HG03457 (cell line): ENCODE data around the gene MICU1.

Source experiments
- ATAC-seq: cut with Tn5 transposase; IDR thresholded peaks from one replicate; pipeline ENCODE4 v1.9.1; 2021; ENCODE audit warnings: moderate number of reproducible peaks; ENCODE audit not compliant: unreplicated experiment

MICU1 gene

DNA sequence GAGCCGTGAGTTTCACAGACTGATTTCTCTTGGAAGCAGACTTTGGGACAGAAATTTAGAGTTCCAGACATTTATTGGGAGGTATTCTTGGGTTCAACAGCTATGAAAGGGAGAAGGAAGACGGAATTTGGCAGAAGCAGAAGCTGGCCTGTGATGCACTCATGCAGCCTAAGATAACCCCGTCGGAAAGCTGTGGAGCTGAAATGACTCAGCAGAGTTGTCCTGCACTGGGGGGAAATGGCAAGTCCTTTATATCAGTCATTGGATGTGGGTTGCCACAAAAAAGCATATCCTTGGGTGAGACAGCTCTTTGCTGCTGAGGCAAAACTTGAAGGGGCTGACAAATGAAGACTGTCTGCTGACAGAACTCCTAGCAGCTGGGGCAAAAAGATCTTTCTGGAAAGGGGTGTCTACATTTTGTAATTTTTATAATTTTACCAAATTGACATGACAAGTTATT is 11.5 kb upstream of the MICU1 start:
- ATAC-seq = no peak

DNA sequence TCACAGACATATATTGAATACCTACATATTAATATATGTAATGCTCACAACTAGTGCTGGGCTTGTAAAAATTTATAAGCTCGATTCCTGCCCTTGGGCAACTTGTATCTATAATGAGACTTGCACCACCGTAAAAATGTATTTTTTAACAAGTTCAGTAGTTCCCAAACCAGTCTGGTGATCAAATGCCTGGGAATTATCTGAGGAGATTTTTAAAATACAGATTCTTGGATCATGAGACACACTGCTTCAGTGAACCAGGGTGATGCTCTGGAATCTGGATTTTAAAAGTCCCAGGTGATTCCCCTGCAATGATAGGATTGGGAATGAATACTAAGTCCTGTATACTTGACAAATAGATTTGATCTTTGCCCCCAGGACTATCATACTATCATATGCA is 4.3 kb upstream of the MICU1 start:
- no peak for ATAC-seq

DNA sequence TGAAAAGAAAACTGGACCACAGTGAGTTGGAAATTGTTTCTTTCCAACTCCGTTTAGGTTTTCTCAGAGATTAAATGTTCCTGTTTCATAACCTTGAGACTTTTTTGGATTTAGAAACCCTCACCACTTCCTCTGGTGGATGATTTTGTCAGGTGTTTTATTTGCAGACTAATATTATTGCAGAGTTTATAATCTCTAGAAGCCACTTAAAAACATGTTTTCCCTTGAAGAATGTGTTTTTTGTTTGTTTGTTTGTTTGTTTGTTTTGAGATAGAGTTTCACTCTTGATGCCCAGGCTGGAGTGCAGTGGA is 520 bp upstream of the MICU1 start:
- no peak for ATAC-seq

DNA sequence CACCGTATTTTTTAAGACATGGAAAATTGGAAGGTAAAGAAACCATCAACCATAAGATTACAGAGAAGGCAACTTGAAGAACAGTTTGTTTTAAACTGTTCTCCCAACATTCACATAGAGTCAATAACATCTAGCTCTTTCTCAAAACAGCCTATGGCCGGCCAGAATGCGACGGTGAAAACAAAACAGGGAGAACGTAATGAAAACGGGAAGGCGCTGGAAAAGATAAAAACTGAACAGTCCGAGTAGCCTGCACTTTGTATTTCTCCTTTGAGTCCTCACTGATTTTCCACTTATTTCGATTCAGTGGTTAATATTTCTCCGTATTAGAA is 637 bp downstream of the MICU1 start:
- ATAC-seq = no peak

DNA sequence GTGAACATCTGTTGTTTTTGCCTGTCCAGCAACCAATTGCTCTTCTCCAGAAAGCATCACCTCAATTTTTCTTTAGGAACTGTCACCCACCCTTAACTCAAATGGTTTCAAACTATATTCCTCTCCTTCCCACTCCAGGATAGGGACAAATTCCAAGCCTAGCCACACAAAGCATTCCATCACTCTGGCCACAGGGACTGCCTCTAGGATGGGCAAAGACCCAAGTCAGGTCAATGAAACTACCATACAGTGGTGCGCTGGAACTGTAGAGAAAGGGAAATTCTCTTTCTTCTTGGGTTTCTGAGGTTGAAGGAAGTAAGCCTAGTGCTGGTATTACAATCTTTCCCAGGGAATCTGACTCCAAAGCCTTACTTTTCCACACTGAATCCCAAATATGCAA is 3.6 kb downstream of the MICU1 start:
- no peak for ATAC-seq

DNA sequence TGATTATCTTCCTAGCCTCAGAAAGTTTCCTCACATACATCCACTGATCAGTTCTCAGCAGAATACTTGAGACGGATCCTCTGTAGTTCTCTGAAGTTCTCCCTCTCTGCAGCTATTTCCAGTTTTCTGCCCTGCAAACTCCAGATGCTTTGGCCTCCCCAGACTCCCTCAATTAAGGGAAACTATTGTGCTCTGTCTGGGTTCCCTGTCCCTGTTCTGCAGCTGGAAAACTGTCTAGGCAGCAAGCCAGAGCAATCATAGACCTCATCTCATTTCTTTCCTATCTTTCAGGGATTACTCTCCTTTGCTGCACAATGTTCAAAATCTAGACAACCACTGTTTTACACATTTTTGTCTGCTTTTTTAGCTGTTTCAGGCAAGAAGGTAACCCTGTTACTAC is 9.2 kb downstream of the MICU1 start:
- ATAC-seq = no peak

DNA sequence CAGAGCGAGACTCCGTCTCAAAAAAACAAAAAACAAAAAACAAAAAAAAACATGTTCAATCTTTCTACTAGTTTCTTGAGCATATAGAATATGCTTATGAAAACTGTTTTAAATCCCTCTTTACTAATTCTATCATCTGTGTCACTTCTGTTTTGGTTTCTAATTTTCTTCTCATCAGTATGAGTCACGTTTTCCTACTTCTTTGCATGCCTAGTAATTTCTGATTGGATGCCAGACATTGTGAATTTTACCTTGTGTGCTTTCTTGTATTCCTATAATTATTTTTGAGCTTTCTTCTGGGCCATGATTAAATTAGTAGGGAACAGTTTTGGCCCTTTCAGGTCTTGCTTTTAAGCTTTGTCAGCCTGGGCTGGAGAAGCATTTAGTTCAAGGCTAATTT is 9.9 kb downstream of the MICU1 start:
- no peak for ATAC-seq

DNA sequence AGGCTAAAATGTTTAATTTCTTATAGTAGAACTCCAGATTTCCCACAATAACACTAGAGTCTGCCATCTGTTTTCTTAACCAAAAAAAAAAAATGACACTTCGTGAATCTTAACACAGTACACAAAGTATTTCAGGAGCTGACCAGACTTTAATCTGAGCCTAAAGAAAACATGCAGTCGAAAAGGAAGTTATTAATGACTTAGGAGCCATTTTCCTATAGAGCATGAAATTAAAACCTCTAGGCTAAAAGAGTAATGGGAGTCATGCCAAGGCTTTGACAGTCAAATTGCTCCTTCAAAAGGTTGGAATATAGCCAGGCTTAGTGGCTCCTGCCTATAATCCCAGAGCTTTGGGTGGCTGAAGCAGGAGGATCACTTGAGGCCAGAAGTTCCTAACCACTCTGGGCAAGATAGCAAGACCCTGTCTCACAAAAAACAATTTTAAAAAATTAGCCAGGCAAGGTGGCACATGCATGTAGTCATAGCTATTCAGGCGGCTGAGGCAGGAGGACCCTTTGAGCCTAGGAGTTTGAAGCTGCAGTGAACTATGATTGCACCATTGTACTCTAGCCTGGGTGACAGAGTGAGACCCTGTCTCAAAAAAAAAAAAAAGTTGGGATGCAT is 13.6 kb downstream of the MICU1 start:
- ATAC-seq = no peak

DNA sequence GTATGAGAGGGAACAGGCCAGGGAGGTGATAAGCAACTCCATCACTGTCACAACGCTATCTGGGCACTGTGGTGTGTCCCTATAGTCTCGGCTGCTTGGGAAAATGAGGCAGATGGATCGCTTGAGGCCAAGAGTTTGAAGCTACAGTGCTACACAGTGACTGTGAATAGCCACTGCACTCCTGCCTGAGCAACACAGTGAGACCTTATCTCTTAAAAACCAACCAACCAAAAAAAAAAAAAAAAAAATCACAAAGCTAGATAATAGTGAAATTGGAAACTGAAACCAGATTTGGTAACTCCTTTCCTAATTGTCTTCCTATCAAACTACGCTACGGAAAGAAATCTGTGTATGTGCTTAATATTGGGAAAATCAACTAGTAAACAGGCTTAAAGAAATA is 14.1 kb downstream of the MICU1 start:
- ATAC-seq = no peak

DNA sequence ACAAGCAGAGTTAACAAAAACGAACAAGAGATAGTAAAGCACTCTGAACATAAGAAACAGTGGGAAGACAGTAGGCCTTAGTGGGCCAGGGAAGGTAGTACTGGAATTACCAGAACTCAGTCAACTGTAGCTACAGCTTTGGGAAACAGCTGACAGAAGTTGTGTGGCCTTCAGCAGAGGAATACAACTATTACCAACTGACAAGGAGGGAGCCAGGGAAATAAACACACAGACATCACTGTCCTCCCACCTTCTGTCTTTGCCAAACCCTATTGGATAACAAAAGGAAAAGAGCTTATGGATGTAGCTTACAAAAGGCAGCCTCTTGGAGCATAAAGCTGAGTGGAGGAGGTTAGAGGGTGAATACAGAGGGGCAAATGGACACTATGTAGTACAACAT is 15.4 kb downstream of the MICU1 start:
- no peak for ATAC-seq

DNA sequence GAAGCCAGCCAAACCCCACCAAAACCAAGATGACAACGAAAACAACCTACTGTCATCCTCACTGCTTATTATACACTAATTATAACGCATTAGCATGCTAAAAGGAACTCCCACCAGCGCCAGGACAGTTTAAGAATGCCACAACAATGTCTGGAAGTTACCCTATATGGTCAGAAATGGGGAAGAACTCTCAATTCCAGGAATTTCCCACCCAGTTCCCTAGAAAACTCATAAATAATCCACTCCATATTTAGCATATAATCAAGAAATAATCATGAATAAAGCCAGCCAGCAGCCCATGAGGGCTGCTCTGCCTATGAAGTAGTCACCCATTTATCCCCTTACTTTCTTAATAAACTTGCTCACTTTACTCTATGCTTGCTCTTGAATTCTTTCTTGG is 20.8 kb downstream of the MICU1 start:
- no peak for ATAC-seq

DNA sequence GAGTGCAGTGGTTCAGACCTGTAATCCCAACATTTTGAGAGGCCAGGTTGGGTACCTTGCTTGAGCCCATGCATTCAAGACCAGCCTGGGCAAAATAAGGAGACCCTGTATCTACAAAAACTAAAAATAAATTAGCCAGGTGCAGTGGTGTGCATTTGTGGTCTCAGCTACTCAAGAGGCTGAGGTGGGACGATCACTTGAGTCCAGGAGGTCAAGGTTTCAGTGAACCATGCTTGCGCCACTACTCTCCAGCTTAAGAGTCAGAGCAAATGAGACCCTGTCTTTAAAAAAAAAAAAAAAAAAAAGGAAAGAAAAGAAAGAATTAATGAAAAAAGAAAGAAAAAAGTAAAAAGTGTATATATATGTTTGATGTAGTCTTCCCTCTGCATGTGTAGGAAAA is 24.7 kb downstream of the MICU1 start:
- no peak for ATAC-seq

DNA sequence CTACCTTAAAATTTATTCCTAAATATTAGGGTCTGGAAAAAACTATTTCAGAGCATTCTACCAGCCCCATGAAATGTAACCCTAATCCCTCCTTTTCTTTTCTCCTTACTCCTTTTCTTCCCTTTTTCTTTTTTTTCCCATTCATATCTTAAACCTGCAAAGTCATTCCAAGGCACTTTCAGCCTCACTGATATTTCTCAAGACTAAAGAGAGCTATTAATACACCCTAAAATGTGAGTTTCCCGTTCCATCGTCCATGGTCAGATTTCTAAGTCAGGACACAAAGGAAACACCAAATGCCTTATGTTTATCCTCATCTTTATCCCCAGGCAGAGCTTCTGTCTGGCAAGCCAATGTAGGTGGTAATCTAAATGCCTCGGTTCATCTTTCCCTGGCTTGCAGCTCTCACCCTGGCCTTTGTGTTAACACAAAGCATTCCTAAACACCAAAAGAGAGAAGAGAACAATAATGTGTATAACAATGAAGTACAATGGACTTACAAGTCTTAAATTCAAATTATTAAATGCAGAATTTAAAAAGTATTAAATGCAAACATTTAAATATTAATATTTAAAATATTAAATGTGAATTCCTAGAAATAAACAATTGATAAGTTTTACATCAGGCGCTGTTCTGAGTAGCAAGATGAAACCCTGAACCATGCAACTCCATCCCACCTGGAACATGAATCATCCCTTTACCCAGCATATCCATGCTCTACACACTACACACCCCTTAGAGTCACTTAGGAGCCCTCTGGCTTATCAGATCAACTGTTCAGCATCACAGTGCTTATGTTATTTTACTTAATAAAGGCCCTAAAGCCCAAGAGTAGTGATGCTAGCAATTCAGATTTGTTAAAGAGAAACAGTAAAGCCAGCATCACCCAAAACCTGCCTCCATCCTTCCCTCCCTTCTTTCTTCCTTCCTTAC is 26.8 kb downstream of the MICU1 start:
- ATAC-seq = no peak

DNA sequence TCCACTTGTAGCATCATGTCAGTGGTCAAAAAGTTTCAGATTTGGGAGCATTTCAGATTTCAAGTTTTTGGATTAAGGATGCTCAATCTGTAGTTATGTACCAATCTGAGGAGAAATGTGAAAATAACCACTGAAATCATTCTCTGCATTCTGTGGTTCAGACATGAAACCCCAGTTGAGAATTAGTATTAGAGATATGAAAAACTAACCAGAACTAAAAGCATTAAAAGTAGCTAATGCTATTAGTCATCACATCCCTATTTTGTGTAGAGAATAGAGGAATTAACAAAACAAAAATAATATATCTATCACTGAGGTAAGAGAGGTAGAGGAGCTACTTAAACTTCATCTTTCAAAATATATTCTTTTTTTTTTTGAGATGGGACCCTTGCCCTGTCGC is 28.0 kb downstream of the MICU1 start:
- ATAC-seq = no peak

DNA sequence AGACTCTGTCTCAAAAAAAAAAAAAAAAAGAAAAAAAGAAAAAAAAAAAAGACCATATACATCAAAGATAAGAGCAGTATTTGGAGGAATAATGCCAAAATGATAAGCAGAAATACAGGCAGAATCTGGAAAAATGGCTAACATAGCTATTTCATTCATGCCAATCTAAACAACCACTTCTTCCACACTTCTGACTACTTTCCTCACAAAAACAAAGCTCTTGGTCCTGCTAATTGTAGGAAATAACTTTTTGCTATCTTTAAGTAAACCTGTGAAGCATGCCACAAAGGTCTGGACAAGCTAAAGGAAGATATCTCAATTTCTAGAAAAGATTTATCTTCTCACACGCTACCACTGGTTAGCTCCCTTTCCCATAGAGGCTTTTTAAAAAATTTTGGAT is 30.4 kb downstream of the MICU1 start:
- ATAC-seq = no peak

DNA sequence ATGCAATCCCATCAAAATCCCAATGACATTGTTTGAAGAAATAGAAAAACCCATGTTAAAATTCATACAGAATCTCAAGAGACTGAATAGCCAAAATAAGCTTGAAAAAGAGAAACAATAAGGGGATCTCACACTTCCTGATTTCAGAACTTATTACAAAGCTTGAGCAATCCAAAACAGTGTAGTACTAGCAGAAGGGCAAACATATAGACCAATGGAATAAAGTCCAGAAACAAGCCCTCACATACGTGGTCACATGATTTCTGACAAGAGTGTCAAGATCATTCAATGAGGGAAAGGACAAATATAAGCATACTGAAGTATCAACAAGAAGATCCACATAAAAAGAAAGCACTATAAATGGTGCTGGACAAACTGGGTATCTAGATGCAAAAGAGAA is 31.9 kb downstream of the MICU1 start:
- ATAC-seq = no peak

DNA sequence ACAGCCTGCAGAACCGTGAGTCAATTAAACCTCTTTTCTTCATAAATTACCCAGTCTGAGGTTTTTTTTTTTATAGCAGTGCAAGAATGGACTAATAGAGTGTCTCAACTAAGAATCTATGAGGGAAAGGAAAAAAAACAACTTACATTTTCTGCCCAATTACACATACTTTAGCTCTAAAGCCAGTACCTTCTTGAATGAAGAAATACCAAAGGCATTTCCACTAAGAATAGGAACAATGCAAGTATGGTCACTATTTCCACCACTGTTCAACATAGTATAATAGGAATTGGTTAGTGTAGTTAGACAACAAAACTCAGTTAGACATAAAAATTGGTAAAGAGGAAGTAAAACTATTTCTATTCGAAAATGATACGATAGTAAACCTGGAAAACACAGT is 37.6 kb downstream of the MICU1 start:
- ATAC-seq = no peak

DNA sequence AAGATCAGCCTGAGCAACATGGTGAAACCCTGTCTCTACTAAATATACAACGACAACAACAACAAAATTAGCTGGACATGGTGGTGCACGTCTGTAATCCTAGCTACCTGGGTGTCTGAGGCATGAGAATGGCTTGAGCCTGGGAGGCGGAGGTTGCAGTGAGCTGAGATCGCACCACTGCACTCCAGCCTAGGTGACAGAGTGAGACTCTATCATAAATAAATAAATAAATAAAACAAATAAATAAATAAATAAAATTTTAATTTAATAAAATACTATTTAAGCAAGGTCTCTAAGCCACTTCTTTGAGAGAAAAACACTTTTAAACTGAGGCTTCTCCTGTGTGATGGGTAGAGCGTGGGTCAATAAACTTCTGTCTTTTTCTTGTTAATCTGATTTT is 38.3 kb downstream of the MICU1 start:
- no peak for ATAC-seq

DNA sequence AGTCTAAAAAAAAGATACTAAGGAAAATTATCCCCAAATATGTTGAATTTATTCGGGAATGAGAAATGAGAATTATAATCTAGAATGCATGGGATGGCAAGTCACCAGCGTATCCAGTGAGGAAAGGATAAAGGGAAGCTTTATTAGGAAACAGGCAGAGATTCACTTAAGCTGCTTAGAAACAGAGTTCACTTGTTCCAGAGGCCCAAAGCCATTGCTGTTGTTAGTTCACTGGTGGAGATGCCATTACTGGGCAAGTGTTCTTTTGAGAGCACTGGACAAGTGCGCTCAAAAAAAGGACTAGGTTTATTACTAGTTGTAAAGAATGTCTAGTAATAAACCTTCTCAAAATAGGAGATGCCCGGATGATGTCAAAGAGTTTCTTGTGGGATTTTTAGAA is 51.2 kb downstream of the MICU1 start:
- no peak for ATAC-seq

DNA sequence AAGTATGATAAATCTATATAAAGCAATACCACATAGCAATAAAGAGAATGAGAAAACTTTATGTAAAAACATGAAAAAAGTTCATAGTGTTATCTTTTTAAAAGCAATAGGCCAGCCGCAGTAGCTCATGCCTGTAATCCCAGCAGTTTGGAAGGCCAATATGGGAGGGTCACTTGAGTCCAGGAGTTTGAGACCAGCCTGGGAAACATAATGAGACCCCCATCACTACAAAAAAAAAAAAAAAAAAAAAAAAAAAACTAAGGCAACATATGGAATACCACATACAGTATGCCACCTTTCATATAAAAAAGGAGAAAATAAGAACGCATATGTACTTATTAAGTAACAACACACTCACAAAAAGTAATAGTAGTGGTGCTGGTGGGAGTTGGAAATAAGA is 52.8 kb downstream of the MICU1 start:
- no peak for ATAC-seq

DNA sequence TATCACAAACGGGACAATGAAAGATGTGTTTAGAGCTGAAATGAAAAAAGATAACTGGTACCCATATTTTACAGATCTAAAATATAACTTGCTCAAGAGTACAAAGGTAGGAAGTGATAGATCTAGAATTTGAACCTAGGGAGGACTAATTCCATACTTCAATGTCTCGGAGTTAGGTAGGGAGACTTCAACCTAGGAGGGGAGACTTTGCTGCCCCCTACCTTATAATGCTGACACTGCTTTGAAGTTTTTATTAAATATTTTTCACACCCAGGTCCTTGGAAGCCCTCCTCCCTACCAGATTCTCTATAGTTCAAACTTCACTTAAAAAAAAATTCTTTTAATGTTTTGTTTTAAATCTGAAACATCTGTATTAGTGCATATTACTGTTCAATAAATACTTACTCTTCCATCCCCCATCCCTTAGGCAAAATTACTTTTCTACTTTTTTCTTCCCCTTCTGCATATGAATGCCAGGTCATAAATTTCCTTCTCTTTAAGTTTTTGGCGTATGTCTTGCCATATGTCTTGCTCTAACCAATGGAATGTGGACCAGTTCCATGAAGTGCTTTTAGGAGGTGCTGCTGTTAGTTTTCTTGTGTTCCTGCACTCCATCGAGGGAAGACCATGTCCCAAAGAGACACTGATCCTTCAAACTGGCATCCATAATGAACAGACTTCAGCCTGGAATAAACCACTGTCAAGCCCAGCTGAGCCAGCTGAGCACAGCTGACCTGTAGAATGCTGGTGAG is 57.8 kb downstream of the MICU1 start:
- ATAC-seq = no peak

DNA sequence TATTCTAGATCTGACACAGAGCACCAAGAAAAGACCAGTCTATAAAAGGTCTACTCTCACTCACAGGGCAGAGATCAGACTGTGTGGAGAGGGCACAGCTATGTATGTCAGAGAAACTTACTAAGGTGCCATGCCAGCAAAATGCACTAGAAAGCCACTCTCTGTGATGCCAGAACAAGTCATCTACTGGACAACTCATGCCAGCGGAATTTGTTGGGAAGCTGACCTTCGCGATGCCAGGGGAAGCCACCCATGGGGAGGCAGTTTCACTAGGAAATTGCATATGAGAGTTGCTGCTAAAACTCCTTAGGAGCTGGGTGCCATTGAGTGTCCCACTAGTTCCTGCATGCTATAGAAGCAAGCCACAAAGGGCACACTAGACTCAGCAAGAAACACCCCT is 58.5 kb downstream of the MICU1 start:
- no peak for ATAC-seq
